Fibroblast of skin of scalp (primary cell): ENCODE measurements around the gene FKBP2.
"Not testable (repeated sequence)": the region's sequence is repeated elsewhere in the genome, so short reads cannot be mapped to it uniquely, and the experiment has no call there.

Experiments
- DNase-seq: peaks from one replicate; pipeline ENCODE4 v3.0.0-alpha.2; 2013

The FKBP2 gene

GRCh38 chr11:64234647-64235379 lies 6.1 kb upstream of the FKBP2 start:
- no peak for DNase-seq

DNA sequence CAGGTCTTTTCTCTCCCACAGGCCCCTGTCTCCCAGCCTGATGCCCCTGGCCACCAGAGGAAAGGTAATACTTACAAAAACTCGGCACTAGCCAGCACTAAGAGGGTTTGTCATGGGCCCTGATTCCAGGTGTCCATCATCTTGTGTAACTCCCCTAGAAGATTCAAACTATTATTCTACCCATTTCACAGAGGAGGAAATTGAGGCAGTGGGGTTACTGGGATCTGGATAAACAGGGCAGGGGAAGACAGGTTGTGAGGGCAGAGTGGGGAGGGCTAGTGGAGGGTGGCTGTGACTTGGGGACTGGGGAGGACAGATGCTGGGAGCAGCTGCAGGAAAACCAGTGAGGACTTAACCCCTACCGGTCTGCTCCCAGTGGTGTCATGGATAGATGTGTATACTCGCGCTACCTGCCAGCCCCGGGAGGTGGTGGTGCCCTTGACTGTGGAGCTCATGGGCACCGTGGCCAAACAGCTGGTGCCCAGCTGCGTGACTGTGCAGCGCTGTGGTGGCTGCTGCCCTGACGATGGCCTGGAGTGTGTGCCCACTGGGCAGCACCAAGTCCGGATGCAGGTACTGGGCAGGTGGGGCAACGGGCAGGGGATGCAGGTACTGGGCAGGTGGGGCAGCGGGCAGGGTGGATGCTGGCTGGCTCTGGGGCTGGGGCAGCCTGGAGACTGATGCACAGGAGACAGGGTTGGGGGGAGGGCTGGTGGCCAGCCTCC lies 5.3 kb upstream of the FKBP2 start:
- DNase-seq = no peak

DNA sequence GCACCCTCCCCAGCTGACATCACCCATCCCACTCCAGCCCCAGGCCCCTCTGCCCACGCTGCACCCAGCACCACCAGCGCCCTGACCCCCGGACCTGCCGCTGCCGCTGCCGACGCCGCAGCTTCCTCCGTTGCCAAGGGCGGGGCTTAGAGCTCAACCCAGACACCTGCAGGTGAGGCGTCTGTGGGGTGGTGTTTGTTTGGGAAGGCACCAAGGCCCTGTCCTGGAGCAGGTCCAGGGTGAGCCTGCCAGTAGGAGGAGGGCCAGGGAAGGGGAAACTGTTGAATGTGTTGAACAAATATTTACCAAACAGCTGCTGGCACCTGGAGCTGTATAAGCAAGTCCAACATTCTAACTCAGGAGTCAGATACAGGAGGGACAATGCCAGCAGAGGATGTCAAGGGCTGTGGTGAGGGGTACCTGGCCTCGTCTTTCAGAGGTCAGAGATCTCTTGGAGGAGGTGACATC lies 3.4 kb upstream of the FKBP2 start:
- no peak for DNase-seq

GRCh38 chr11:64238076-64238475 lies 2.8 kb upstream of the FKBP2 start:
- DNase-seq = no peak

DNA sequence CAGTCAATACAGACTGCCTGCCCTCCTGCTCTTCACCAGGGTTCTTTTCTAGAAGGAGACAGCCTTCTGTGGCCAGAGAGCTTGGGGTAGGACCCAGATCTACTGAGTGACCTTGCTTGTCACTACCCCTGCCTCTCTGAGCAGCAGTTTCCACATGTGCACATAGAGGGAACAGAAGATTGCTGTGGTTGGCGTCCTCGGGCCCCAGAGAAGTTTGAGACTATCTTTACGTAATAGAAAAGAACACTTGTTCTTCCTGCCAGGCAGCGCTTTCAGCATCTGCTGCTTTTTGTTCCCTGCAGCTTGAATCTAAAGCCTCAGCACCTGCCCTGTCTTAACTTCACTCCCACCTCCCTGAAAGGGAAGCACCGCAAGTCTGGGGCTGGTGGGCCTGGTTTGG lies 1.9 kb upstream of the FKBP2 start:
- DNase-seq = no peak

GRCh38 chr11:64239662-64240434 lies 1.0 kb upstream of the FKBP2 start:
- DNase-seq = no peak

DNA sequence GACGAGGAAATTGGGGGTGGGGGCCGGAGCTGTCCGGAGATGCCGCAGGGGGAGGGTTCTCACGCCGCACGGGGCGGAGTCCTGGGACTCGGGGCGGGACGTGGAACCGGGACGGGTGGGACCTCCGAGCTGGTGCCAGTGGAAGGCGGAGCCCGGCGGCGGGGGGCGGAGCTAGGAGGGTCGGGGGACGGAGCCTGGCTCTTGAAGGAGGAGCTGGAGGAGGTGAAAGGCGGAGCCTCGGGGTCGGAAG lies 271 bp downstream of the FKBP2 start:
- DNase-seq = peak; percentile 99

GRCh38 chr11:64241491-64242374 lies 838 bp downstream of the FKBP2 start:
- no peak for DNase-seq

DNA sequence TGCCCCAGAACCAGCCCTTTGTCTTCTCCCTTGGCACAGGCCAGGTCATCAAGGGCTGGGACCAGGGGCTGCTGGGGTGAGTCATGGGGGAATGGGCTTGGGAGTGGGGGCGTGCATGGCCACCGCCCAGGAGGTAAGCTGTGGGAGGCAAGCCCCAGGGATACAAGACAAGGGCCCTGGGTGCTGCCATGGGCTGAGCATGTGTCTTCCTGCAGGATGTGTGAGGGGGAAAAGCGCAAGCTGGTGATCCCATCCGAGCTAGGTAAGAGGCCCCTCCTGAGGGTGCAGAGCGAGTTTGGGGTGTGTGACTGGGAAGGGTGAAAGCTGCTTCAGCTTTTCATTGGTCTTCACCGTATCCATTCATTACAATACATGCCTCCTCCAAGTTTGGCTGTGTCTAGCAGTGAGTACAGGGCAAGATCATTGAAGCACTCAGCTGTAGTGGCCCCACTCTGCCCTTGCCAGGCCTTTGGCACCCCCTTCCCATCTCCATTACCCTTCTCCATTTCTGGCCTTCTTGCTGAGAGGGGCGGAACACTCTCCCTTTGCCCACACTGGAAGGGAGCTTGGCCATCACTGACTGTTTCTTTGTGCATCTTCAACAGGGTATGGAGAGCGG lies 2.5 kb downstream of the FKBP2 start:
- no peak for DNase-seq

DNA sequence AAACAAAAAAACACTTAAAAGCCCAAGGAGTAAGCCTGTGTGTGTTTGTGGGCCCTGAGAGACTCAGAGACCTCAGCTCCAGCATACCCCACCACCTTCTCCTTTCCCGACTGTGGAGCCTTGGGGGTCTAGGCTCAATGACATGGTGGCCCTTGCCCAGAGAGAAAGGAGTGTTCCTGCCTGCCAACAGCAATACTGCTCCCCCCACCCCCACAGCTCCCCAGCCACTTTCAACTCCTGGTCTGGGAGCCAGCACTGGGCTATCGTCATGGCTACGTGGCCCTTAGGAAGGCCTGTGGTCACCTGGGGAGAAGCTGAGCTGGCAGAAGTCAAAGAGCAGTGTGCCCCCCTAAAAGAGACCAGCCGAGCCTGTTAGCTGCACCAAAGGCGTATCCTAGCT lies 3.2 kb downstream of the FKBP2 start:
- DNase-seq = no peak

DNA sequence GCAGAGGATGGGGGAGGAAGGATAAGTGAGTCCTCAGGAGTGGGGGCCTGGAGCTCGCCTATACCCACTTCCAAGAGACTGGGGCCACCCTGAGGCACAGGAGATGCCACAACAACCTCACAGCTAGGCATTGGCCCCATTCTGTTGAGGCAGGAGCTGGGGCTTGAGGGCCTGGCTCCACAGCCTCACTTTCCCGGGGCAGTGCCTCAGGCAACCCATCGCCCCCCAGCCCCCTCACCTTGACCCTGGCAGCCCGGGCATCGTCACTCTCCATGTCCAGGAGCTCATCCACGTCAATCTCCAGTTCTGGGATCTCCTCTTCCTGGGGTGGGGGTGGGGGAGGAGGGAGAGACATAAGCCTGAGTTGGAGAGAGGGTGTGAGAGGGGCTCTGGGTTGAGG lies 4.1 kb downstream of the FKBP2 start:
- no peak for DNase-seq

GRCh38 chr11:64245401-64245796 lies 4.5 kb downstream of the FKBP2 start:
- no peak for DNase-seq

GRCh38 chr11:64245797-64246620 lies 5.1 kb downstream of the FKBP2 start:
- DNase-seq = peak; percentile 96

GRCh38 chr11:64246621-64246870 lies 5.7 kb downstream of the FKBP2 start:
- DNase-seq = not testable (repeated sequence)

DNA sequence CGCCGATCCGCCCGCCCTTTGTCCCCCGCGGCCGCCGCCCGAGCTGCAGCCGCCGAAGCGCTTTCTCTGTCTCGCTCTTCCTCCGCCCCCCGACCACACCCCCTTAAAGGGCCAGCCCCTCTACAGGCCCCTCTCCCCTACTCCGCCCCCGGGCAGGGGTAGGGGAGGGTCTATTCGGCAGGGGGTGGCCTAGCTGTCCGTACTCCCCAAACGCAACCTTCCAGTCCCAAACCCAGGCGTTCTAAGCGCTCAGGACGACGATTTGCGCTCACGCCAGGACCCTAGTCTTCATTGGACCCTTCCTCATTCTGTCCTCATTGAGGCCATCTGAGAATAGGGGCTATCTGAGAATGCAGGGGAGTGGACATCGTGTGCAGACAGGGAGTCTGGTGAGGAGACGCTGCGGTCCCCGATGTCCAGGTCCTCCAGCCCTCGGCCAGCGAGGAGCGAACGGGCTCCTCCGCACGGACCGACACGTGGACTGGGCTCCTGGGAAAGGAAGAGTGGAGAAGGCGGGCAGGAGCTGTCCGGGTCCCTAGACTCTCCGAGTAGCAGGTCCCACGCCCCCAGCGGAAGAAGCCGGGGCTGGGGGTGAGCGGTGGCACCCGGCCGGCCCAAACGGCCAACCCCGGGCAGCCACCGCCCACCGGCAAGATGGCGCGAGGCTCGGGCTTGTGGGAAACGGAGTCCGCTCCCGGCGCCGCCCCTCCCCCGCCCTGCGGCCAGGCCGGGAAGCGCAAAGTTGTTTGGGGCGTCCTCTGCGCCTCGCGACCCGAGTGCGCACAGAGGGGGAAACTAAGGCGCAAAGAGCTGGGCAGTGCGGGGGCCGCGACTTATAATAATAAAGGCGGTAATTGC lies 6.2 kb downstream of the FKBP2 start, which contains the start of gene PPP1R14B:
PPP1R14B (minus strand) TSS at position 73 of the 858 bp plus-strand sequence. CDS start 270 bp downstream, outside the sequence.
- peak; percentile 92 for DNase-seq

DNA sequence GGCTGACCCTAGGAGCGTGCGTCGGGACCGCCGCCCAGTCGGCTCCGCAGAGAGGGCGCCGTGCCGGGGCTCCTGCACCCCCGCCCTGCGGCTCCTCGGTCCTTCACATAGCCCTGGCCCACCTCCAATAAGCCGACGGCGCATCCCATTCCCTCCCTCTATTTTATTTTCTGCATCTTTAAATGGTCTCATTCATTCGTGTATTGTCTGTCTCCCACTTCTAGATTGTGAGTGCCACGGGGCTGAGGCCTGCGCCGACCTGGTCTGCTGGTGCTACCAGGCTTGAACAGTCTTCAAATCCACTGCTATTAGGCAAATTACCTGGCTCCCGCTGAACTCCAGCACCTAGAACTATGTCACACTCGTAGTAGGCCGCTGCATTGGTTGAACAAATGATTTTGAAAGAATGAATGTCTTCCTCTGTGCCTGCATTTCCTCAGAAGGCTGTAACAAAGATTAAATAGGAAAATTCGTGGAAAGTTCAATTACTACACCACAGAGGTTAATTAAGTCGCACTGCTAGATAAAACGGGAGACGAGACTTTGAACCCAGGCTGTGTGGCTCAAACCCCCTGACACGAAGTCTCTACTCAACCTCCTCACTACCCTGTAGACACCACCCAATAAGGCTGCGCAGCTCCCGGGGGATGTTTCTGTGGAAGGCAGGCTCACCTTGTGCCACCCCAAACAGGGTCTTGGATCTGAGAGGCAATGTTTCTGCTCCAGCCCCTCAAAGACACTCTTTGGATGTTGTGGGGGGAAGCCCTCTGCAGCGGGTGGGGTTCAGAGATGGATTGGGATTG lies 7.0 kb downstream of the FKBP2 start:
- DNase-seq = no peak

DNA sequence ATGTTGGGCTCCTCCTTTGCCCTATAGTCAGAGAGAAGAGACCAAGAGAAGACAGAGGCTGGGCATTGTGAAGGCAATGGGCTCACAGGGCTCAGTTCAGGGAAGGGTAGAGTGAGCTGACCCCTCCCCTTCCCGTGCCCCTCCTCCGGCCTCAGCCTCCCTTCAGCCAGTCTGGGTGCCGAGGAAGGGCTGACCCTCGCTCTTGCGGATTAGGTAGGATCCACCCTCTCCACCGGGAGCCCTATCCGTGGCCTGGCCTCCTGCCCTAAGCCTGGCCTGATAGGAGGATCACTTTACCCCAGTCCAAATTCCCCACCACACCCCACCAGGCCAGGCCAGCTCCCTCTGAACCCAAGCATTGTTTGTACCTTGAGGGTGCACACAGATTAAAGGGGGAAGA lies 7.7 kb downstream of the FKBP2 start:
- no peak for DNase-seq

DNA sequence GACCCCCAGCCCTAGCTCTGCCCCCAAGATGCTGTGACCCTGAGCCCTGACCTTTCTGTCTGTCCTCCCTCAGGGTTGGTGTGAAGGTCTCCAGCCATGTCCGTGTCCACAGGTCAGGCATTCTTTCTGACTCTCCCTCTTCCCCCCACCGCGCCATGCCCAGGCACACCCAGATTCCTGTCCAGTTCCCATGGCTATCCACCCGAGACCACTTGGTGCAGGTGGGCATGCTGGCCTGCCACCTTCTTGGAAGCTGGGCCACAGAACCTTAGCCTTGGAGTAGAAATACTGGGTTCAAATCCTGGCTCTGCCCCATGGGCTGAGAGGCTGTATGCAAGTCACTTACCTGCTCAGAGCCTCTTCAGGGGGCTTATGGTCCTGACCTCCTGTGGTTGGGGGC lies 8.1 kb downstream of the FKBP2 start:
- DNase-seq = no peak

DNA sequence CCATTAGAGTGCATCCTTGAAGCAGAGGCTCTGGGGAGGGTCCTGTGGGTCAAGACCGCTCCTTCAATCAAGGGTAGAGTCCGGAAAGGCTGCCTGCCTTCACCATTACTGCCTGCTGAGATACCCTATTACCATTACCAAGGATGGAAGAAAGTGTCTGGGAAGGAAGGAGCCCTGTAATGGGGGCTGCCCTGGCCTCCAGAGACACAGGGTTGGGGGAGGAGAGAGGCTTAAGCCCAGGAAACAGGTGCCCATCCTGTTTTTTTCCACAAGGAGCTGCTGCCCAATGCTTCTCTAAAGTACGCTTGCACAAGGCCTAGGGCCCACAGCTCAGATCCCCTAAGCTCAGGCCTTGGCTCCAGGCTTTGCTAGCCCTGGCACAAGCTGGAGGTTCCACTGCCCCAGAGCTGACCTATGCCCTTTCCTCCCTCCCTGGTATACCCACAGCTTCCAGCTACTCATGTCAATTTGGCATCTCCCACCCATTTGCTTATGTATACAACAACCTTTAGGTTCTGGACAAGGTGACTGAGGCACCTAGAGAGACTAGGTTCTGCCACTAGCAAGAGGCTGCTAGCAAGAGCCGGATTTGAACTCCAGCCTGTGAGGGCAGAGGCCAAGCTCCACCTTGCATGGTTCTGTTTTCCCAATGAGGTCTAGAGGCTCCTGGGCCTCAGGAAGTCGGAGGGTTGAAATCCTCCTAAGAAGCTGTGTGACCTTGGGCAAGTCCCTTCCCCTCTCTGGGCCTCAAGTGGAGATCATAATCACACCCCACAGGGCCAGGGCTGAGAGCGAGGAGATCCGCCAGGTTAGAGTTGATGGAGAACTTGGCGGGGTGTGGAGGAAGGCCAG lies 8.9 kb downstream of the FKBP2 start:
- no peak for DNase-seq
